Measurements from ENCODE around the gene TEX51.

TEX51 gene

GRCh38 chr2:126877861-126878565, 20.7 kb upstream of the TEX51 start:
- Histone ChIP-seq H3K27me3 (ENCODE audit: control insufficient read depth in 1 of 2, insufficient read depth in 2 of 2, low read length in 2 of 2) (no peaks in the 10 kb centered on the region), H3K4me1 (ENCODE audit: control insufficient read depth, insufficient read depth, low read length) (no peaks in the 10 kb centered on the region), H3K4me3 (ENCODE audit: low read length in 2 of 2) (no peak overlapping the region), H3K9me3 (ENCODE audit: control insufficient read depth in 2 of 2, low read length in 2 of 2) (peaks cover 4 to 7% of the 10 kb centered on the region in 2 donors), H3K9ac (ENCODE audit: low read length in 2 of 2) (no peak overlapping the region), H3K36me3 (ENCODE audit: control insufficient read depth in 2 of 2, insufficient read depth in 2 of 2, low read length in 2 of 2) (no peaks in the 10 kb centered on the region), H3K27ac (ENCODE audit: low read length) (no peak overlapping the region)

GRCh38 chr2:126878601-126879000, 20.1 kb upstream of the TEX51 start:
- H3K4me1 ChIP-seq (ENCODE audit: control insufficient read depth, insufficient read depth, low read length) = no peaks in the 10 kb centered on the region
- no peak overlapping the region for H3K4me3 ChIP-seq (ENCODE audit: low read length in 2 of 2)
- no peak overlapping the region for H3K9ac ChIP-seq (ENCODE audit: low read length in 2 of 2)
- no peaks in the 10 kb centered on the region for H3K36me3 ChIP-seq (ENCODE audit: control insufficient read depth in 2 of 2, insufficient read depth in 2 of 2, low read length in 2 of 2)
- H3K9me3 ChIP-seq (ENCODE audit: control insufficient read depth in 2 of 2, low read length in 2 of 2) = peaks cover 4 to 7% of the 10 kb centered on the region in 2 donors
- no peaks in the 10 kb centered on the region for H3K27me3 ChIP-seq (ENCODE audit: control insufficient read depth in 1 of 2, insufficient read depth in 2 of 2, low read length in 2 of 2)
- H3K27ac ChIP-seq (ENCODE audit: low read length) = no peak overlapping the region

- H3K27me3 ChIP-seq (ENCODE audit: control insufficient read depth in 1 of 2, insufficient read depth in 2 of 2, low read length in 2 of 2) = no peaks in the 10 kb centered on the region
- no peaks in the 10 kb centered on the region for H3K36me3 ChIP-seq (ENCODE audit: control insufficient read depth in 2 of 2, insufficient read depth in 2 of 2, low read length in 2 of 2)
- no peak overlapping the region for H3K27ac ChIP-seq (ENCODE audit: low read length)
- no peak overlapping the region for H3K9ac ChIP-seq (ENCODE audit: low read length in 2 of 2)
- H3K4me3 ChIP-seq (ENCODE audit: low read length in 2 of 2) = no peak overlapping the region
- no peaks in the 10 kb centered on the region for H3K4me1 ChIP-seq (ENCODE audit: control insufficient read depth, insufficient read depth, low read length)
- H3K9me3 ChIP-seq (ENCODE audit: control insufficient read depth in 2 of 2, low read length in 2 of 2) = peaks cover 4 to 7% of the 10 kb centered on the region in 2 donors
Measured at GRCh38 chr2:126879348-126880298, 19.1 kb upstream of the TEX51 start.

GRCh38 chr2:126880324-126880723, 18.4 kb upstream of the TEX51 start:
- H3K4me1 ChIP-seq (ENCODE audit: control insufficient read depth, insufficient read depth, low read length) = no peaks in the 10 kb centered on the region
- peaks cover 3 to 4% of the 10 kb centered on the region in 2 donors for H3K9me3 ChIP-seq (ENCODE audit: control insufficient read depth in 2 of 2, low read length in 2 of 2)
- no peak overlapping the region for H3K9ac ChIP-seq (ENCODE audit: low read length in 2 of 2)
- no peaks in the 10 kb centered on the region for H3K36me3 ChIP-seq (ENCODE audit: control insufficient read depth in 2 of 2, insufficient read depth in 2 of 2, low read length in 2 of 2)
- no peak overlapping the region for H3K27ac ChIP-seq (ENCODE audit: low read length)
- H3K27me3 ChIP-seq (ENCODE audit: control insufficient read depth in 1 of 2, insufficient read depth in 2 of 2, low read length in 2 of 2) = no peaks in the 10 kb centered on the region
- no peak overlapping the region for H3K4me3 ChIP-seq (ENCODE audit: low read length in 2 of 2)

- H3K27ac ChIP-seq (ENCODE audit: low read length) = no peak overlapping the region
- H3K4me3 ChIP-seq (ENCODE audit: low read length in 2 of 2) = no peak overlapping the region
- H3K4me1 ChIP-seq (ENCODE audit: control insufficient read depth, insufficient read depth, low read length) = peaks cover under 1% of the 10 kb centered on the region
- peaks cover 0 to under 1% of the 10 kb centered on the region in 2 donors for H3K9me3 ChIP-seq (ENCODE audit: control insufficient read depth in 2 of 2, low read length in 2 of 2)
- no peak overlapping the region for H3K9ac ChIP-seq (ENCODE audit: low read length in 2 of 2)
- no peaks in the 10 kb centered on the region for H3K36me3 ChIP-seq (ENCODE audit: control insufficient read depth in 2 of 2, insufficient read depth in 2 of 2, low read length in 2 of 2)
- no peaks in the 10 kb centered on the region for H3K27me3 ChIP-seq (ENCODE audit: control insufficient read depth in 1 of 2, insufficient read depth in 2 of 2, low read length in 2 of 2)
Measured at GRCh38 chr2:126880817-126881216, 17.9 kb upstream of the TEX51 start.

GRCh38 chr2:126881591-126881990, 17.1 kb upstream of the TEX51 start:
- H3K4me1 ChIP-seq (ENCODE audit: control insufficient read depth, insufficient read depth, low read length) = peaks cover 8% of the 10 kb centered on the region
- H3K27me3 ChIP-seq (ENCODE audit: control insufficient read depth in 1 of 2, insufficient read depth in 2 of 2, low read length in 2 of 2) = no peaks in the 10 kb centered on the region
- H3K27ac ChIP-seq (ENCODE audit: low read length) = no peak overlapping the region
- H3K9ac ChIP-seq (ENCODE audit: low read length in 2 of 2) = no peak overlapping the region
- H3K9me3 ChIP-seq (ENCODE audit: control insufficient read depth in 2 of 2, low read length in 2 of 2) = no peaks in the 10 kb centered on the region
- H3K4me3 ChIP-seq (ENCODE audit: low read length in 2 of 2) = no peak overlapping the region
- no peaks in the 10 kb centered on the region for H3K36me3 ChIP-seq (ENCODE audit: control insufficient read depth in 2 of 2, insufficient read depth in 2 of 2, low read length in 2 of 2)

- no peak overlapping the region for H3K27ac ChIP-seq (ENCODE audit: low read length)
- peaks cover 8% of the 10 kb centered on the region for H3K4me1 ChIP-seq (ENCODE audit: control insufficient read depth, insufficient read depth, low read length)
- no peak overlapping the region for H3K9ac ChIP-seq (ENCODE audit: low read length in 2 of 2)
- H3K36me3 ChIP-seq (ENCODE audit: control insufficient read depth in 2 of 2, insufficient read depth in 2 of 2, low read length in 2 of 2) = no peaks in the 10 kb centered on the region
- no peaks in the 10 kb centered on the region for H3K9me3 ChIP-seq (ENCODE audit: control insufficient read depth in 2 of 2, low read length in 2 of 2)
- no peak overlapping the region for H3K4me3 ChIP-seq (ENCODE audit: low read length in 2 of 2)
- H3K27me3 ChIP-seq (ENCODE audit: control insufficient read depth in 1 of 2, insufficient read depth in 2 of 2, low read length in 2 of 2) = peaks cover 0 to 2% of the 10 kb centered on the region in 2 donors
Measured at GRCh38 chr2:126882181-126882580, 16.5 kb upstream of the TEX51 start.

- no peak overlapping the region for H3K4me3 ChIP-seq (ENCODE audit: low read length in 2 of 2)
- H3K9me3 ChIP-seq (ENCODE audit: control insufficient read depth in 2 of 2, low read length in 2 of 2) = no peaks in the 10 kb centered on the region
- no peak overlapping the region for H3K27ac ChIP-seq (ENCODE audit: low read length)
- H3K9ac ChIP-seq (ENCODE audit: low read length in 2 of 2) = no peak overlapping the region
- no peaks in the 10 kb centered on the region for H3K36me3 ChIP-seq (ENCODE audit: control insufficient read depth in 2 of 2, insufficient read depth in 2 of 2, low read length in 2 of 2)
- peaks cover 8% of the 10 kb centered on the region for H3K4me1 ChIP-seq (ENCODE audit: control insufficient read depth, insufficient read depth, low read length)
- peaks cover 0 to 2% of the 10 kb centered on the region in 2 donors for H3K27me3 ChIP-seq (ENCODE audit: control insufficient read depth in 1 of 2, insufficient read depth in 2 of 2, low read length in 2 of 2)
Measured at GRCh38 chr2:126882736-126883665, 15.7 kb upstream of the TEX51 start.

- H3K9ac ChIP-seq (ENCODE audit: low read length in 2 of 2) = no peak overlapping the region
- no peaks in the 10 kb centered on the region for H3K36me3 ChIP-seq (ENCODE audit: control insufficient read depth in 2 of 2, insufficient read depth in 2 of 2, low read length in 2 of 2)
- no peaks in the 10 kb centered on the region for H3K9me3 ChIP-seq (ENCODE audit: control insufficient read depth in 2 of 2, low read length in 2 of 2)
- H3K27ac ChIP-seq (ENCODE audit: low read length) = no peak overlapping the region
- H3K4me1 ChIP-seq (ENCODE audit: control insufficient read depth, insufficient read depth, low read length) = peaks cover 8% of the 10 kb centered on the region
- no peak overlapping the region for H3K4me3 ChIP-seq (ENCODE audit: low read length in 2 of 2)
- H3K27me3 ChIP-seq (ENCODE audit: control insufficient read depth in 1 of 2, insufficient read depth in 2 of 2, low read length in 2 of 2) = peaks cover 0 to 2% of the 10 kb centered on the region in 2 donors
Measured at GRCh38 chr2:126883666-126884040, 15.0 kb upstream of the TEX51 start.

Data from stomach smooth muscle (tissue), 2 donors.